NCI-H226 (cell line): Measurements from ENCODE around the gene NLRC3.
"Not testable (repeated sequence)": the region's sequence is repeated elsewhere in the genome, so short reads cannot be mapped to it uniquely, and the experiment has no call there.

Experiments used
- DNase-seq: peaks from one replicate; pipeline ENCODE4 v3.0.0-alpha.2; 2015

The NLRC3 gene, protein sequence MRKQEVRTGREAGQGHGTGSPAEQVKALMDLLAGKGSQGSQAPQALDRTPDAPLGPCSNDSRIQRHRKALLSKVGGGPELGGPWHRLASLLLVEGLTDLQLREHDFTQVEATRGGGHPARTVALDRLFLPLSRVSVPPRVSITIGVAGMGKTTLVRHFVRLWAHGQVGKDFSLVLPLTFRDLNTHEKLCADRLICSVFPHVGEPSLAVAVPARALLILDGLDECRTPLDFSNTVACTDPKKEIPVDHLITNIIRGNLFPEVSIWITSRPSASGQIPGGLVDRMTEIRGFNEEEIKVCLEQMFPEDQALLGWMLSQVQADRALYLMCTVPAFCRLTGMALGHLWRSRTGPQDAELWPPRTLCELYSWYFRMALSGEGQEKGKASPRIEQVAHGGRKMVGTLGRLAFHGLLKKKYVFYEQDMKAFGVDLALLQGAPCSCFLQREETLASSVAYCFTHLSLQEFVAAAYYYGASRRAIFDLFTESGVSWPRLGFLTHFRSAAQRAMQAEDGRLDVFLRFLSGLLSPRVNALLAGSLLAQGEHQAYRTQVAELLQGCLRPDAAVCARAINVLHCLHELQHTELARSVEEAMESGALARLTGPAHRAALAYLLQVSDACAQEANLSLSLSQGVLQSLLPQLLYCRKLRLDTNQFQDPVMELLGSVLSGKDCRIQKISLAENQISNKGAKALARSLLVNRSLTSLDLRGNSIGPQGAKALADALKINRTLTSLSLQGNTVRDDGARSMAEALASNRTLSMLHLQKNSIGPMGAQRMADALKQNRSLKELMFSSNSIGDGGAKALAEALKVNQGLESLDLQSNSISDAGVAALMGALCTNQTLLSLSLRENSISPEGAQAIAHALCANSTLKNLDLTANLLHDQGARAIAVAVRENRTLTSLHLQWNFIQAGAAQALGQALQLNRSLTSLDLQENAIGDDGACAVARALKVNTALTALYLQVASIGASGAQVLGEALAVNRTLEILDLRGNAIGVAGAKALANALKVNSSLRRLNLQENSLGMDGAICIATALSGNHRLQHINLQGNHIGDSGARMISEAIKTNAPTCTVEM

DNA sequence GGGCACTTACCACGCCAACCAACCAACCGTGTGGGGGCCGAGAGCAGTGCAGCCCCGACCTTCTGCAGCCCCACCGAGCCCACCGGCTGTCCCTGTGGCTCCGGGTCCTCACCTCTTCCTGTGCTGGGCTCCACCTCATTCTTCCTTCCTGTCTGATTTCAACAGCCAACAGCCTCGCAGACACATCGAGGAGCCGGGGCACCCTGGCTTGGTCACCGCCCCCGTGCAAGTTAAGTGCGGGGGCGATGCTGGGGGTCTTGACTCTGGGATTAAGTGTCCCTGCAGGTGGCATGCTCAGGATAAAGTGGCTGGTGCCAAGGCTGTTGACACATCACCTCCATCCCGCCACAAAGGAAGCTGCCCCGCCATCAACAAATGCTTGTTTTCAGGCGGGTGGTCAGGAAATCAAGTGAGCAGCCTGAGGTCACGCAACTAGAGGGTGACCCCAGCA, at the start of gene NLRC3:
Gene NLRC3, minus strand, starts transcription at position 102 of the 451 bp plus-strand sequence. CDS start 12,367 bp downstream, outside the sequence.
- no peak for DNase-seq

DNA sequence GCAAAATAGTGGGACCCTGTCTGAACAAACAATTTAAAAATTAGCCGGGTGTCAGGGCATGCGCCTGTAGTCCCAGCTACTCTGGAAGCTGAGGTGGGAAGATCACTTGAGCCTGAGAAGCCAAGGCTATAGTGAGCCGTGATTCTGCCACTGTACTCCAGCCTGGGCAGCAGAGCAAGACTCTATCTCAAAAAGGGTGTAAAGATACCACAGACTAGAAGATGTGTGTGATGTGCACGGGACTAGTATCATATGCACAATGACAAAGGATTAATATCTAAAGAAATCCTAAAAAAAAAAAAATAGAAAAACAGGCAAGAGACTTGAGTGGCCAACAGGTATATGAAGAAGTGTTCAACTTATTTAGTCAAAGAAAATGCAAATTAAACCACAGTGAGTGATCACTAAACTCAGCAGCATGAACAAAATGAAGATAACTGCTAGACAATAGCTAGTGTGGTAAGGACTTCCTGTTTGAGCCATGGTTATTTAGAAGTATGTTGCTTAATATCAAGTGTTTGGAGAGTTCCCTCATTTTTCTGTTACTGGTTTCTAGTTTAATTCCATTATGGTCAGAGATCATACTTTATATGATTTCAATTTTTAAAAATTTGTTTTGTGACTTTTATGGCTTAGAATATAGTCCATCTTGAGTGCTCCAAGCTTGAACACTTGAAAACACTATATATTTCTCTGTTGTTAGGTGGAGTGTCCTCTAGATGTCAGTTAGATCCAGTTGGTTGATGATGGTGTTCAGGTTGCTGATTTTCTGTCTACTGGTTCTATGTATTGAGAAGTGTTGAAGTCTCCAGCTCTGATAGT, 48.9 kb upstream of the NLRC3 start:
- DNase-seq, result no peak

DNA sequence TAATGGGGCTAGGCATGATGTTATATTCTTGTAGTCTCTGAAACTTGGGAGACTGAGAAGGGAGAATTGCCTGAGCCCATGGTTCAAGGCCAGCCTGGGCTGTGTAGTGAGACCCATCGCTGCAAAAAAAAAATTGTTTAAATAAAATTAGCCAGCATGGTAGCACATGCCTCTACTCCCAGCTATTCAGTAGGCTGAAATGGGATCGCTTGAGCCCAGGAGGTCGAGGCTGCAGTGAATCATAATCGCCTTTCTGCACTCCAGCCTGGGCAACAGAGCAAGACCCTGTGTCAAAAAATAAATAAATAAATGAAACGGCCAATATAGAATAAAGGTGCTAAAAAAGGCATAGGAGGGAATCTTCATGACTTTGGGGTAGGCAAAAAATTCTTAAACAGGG, 48.1 kb upstream of the NLRC3 start:
- no peak for DNase-seq

DNA sequence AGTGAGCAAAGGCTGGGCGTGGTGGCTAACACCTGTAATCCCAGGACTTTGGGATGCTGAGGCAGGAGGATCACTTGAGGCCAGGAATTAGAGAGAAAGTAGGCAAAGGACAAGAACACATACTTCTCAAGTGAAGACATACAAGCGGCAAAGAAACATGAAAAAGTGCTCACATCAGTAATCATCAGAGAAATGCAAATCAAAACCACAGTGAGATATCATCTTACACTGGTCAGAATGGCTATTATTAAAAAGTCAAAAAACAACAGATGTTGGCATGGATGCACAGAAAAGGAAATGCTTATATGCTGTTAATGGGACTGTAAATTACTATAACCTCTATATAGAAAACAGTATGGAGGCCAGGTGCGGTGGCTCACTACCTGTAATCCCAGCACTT, 46.4 kb upstream of the NLRC3 start:
- DNase-seq, result no peak

DNA sequence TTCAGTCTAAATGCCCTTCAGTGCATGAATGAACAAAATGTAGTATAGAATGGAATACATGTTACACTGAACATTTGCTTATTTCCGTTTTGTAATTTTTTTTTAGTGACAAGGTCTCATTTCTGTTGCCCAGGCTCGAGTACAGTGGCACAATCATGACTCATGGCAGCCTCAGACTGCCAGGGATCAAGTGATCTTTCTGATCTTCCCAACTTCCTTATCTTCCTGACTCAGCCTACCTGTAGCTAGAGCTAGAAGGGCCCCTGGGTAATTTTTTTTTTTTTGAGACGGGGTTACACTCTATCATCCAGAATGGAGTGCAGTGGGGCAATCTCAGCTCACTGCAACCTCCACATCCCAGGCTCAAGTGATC, 41.6 kb upstream of the NLRC3 start:
- peak; percentile 49 for DNase-seq

DNA sequence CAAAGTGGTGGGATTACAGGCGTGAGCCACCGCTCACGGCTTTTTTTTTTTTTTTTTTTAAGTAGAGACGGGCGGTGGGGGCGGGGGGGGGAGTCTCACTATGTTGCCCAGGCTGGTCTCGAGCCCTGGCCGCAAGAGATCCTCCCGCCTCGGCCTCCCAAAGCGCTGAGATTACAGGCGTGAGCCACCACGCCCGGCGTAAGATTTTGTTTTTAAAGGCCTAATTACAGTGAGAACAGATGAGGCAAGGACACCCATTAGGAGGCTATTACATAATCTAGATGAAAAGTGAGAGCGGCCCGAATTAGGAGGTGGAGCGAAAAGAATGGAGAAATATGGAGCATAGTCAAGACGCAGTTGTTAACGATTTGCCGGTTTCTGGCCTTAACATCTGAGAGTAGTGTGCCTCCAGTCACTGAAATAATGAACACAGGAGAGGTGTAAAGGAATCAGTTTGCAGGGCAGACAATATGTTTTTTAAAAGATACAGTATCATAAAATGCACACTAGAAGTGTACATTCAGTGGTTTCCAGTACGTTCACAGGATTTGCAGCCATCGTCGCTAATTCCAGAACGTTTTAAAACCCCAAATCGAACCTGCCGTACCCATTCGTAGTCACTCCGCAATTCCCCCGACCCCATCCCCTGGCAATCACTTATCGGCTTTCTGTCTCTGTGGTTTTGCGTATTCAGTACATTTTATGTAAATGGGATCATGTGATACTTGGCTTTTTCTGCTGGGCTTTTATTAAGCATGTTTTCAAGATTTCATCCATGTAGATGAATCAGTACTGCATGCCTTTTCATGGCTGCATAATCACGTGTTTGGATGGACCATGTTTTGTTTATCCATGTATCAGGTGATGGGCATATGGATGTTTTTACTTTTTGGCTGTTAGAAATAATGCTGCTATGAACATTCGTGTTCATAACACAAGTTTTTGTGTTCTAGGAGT, 35.6 kb upstream of the NLRC3 start:
- no peak for DNase-seq

DNA sequence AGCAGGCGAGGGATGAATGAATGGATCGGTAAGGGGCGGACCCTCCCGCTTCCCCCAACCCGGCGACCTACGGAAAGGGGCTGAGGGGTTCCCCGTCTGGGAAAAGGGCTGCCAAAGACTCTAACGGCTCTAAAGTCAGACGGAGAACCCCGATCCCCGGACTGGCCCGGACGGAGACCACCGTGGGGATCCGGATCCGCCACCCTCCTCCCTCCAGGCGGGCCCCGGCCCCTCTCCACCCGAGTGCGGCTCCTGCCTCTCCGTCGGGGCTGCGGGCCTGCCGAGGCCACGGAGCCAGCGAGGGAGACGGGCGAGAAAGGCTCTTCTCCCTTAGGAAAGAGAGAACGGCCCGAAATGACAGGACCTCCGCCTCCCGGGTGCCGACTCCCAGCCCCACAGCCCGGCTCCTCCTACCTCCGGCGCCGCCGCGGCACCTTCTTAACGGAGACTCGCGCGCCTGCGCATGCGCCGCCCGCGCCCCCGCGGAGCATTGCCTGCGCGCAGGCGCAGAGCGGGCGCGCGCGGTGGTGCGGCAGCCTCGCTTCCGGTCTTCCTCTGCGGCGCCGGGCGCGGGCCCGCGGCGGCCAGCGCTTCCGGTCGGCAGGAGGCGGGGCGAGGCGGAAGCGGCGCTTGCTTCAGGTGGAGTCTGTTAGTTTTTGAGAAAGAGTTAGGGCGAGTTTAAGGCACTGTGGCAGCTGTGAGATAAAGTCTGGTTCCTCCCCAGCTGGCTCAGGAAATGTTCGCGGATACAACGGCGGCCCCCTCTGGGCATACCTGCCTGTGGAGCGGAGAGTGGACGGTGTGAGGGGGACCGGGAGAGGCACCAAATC, 34.2 kb upstream of the NLRC3 start, which contains the start of gene SLX4:
Gene SLX4, minus strand, starts transcription at position 461 of the 830 bp plus-strand sequence. CDS start 2,642 bp downstream, outside the sequence.
- peak; percentile 82 for DNase-seq

DNA sequence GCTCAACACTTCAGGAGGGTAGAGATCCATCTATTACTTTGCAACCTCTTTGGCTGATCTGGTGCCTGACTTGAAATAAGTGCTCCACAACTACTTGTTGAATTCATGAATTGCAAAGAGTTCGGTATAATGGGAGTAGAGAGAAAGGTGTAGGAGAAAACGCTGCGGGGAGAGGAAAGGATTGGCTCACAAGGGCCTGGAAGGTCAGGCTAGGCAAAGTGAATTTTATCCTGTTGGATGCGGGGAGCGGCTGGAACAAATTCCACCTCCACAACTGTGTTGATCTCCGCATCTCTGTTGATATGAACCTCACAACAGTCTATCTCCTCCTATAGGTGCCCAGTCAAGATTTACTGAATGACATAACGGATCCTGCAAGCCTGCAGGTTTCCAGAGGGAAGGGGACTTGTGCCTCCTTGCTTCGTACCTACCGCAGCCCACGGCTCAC, 33.5 kb upstream of the NLRC3 start:
- no peak for DNase-seq

DNA sequence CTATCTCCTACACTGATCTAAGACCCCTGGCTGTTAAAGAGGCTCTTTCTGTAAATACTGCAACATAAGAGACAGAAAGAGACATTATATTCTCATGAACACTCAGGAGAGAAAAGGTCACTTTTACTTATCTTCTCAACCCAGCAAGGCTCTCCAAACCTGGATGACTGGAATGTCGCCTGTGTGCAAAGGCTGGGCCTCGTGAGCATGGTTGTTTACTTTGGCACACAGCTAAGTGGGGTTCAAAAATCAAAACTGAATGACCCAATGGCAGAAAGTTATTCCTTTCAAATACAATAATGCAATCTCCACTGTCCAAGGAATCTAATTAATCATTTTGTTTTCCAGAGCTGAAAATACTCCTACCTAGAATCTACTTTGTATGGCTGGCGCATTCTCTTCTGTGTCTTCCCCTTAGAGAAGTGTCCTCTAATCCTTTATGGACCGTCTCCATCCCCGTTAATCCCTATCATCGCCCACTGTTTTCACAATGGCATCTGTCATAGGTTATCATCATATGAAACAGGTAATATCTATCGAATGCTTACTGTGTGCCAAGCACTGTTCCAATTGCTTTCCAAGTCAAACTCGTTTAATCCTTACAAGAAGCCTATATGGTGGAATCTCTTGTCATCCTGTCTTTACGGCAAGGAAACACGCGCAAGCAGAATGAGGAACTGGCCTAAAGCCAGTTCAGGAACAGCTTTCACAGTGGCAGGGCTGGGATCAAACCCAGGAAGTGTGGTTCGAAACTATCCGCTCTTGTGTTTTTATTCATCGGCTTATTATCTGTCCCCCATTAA, 32.9 kb upstream of the NLRC3 start:
- no peak for DNase-seq

DNA sequence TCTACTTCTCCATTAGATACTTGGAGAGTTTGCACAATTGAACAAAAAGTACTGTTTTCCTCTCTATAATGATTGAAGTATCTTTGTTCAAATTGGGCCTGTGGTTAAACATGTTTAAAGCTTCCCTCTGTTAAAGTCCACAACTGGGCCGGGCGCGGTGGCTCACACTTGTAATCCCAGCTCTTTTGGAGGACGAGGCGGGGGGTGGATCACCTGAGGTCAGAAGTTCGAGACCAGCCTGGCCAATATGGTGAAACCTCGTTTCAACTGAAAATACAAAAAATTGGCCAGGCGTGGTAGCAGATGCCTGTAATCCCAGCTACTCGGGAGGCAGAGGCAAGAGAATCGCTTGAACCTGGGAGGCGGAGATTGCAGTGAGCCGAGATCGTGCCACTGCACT, 31.8 kb upstream of the NLRC3 start:
- DNase-seq, result not testable (repeated sequence)

DNA sequence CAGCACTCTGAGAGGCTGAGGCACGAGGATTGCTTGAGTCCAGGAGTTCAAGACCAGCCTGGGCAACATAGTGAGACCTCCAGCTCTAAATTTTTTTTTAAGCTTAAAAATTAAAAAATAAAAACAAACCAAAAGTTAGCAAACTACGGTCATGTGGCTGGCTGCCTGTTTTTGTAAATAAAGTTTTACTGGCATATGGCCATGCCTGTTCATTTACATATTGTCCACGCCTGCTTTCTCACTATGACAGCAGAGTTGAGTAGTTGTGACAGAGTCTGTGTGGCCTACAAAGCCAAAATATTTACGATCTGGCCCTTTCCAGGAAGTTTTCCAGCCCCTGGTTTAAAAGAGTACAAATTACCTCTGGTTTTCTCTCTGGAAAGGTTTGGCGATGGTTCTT, 30.9 kb upstream of the NLRC3 start:
- no peak for DNase-seq

DNA sequence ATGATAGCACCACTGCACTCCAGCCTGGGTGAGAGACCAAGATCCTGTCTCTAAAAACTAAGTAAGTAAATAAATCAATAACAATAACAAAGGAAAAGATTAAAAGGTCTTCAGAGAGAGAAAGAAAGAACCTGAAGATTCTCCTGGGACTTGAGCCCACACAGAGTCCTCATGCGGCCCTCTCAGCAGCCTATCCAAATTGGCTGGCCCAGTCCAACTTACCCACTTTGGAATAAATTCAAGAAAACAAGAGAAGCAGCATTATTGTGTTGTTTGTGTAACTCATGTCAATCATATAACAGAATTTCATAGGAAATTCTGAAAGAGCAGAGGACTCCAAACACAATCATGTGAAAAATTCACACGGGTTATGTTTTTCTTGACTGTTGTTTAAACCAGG, 30.4 kb upstream of the NLRC3 start:
- no peak for DNase-seq

DNA sequence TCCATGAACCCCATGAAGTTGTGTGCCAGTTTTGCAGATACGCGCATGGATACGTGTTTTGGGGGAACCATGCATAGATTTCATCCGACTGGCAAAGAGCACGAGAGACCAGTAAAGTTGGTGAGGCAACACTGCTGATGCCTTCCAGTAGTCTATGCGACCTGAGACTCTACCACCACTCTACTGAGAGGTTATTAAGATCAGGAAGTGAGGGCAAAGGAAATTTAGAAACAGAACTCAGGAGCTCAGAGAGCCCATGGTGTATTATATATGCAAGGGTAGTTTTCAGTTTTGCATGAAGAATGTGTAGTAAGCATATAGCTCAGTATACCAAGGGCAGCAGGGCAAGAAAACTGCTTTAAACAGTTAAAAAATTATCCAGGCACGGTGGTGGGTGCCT, 30.0 kb upstream of the NLRC3 start:
- no peak for DNase-seq

DNA sequence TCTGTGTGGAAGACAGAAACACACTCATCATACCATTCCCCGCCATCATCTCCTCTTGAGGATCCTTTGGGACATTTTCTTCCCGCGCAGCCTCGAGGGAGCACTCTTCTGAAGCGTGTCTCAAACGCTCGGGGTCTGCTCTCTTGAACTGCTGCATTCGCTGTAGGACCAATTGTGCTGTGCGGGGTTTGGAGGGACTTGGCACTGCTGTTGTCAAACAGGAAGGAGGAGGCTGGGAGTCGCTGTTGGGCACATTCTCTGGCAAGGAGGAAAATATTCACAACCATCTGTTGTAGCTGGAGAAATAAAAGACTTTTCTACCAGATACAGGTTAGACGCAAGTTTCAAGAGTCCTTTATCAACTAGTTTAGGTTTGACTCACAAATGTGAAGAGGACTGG, 29.2 kb upstream of the NLRC3 start:
- DNase-seq, result no peak

DNA sequence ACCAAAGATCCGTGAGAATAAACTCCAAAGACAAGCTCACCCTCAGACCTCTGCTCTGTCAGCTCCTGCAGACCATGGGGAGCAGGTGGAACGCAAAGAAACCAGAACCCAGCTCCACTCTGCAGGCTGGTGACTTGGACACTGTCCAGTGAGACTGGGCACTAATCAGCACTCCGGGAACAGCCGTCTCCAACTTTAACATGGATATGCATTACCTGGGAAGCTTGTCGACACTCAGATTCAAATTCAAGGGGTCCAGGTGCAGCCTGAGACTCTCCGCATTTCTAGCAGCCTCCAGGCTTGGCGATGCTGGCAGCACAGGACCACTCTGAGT, 25.1 kb upstream of the NLRC3 start:
- DNase-seq, result no peak

DNA sequence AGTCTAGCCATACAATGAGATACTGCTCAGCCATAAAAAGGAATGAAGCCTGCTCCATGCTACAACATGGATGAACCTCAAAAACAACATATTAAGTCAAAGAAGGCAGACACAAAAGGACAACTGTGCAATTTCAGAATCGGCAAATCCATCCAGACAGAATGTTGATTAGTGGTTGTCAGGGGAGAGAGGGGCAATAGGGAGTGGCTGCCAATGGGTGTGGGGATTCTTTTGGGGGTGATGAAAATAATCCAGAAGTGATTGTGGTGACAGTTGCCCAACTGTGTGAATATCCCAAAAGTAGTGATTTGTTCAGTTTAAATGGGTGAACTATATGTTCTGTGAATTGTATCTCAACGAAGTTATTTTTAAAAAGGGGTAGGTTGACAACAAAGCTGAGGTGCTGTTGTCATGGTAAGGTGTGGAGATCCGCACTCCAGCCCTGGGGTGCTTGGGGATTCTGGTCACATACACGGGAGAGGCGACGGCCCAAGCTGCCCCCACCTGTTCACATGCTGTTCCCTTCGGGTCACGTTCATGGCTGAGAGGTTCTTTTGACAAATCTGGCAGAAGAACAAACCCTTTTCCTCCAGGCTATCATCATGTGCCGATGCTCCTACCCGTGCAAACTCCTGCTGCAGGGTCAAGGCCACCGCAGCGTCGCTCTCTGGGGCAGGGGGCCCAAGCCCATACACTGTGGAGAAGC, 24.6 kb upstream of the NLRC3 start:
- DNase-seq, result no peak

DNA sequence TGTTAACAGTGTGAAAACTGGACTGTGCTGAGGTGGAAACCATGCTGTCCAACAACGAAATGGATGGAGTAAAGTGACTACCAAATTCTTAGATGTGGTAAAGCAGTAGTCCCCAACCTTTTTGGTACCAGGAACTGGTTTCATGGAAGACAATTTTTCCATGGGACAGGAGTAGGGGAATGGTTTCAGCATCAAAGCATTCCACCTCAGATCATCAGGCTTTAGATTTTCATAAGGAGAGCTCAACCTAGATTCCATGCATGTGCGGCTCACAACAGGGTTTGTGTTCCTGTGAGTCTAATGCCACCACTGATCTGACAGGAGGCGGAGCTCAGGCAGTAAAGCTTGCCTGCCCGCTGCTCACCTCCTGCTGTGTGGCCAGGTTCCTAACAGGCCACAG, 22.7 kb upstream of the NLRC3 start:
- DNase-seq, result no peak

DNA sequence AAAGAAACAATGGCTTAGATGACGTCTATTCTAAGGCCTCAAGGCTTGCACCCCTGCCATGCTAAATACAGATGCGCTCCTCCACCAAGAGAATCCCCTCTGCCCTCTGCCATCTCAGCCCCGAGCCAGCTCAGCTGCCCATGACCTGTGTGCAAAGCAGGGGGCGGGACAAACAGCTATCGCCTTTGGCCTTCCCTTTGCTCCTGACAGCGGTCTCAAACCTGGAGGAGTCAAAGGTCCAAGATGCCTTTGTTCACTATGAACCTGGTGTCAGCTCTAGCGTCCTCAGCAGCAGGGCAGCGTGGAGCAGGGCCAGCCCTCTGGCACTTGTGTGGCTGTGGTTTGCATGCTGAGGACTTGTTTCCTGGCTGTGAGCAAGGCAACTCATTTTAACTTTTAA, 21.9 kb upstream of the NLRC3 start:
- DNase-seq, result no peak

DNA sequence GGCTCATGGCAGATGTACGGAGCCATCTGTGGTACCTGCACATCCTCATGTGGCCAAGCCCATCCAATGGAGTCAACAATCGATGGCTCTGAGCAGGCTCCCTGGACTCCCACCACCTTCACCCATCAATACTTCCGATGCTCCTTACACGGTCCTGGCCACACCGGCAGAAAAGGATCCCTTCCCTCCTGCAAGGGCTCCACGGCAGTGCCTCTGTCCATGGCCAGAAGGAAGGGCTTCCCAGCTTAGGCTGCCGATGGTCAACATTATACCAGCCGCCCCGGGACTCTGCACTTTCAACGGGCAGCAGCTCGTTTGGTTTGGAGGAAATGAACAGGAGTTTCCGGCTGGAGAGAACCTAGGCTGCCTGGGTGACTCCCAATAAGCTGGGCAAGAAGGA, 21.0 kb upstream of the NLRC3 start:
- DNase-seq, result no peak
